ENCODE data around the gene TENM4. TPM values are rescaled to one million over a fixed set of nuclear protein-coding genes. Genes with fewer than 3 reads are reported as not detected.

The TENM4 gene
- total and polyA plus RNA-seq, 11 donors: 0.08 to 6.4 (median 1.0) TPM

DNA sequence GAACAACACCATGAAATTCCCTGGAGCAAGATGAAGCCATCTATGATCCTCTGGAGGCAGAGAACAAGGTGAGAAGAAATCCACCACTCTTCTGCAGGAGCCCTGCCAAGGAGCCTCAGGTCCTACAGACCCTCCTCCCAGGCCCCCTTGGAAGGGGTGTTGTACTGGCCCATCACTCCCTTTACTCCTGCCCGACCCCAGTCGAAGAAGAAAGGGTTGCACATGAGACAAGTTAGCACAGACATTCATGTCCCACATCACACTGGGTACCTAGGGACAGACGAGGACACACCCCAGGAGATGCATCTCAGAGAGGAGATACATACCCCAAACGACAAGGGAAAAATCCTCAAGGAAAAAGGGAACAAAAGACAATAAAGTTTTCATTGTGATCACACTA lies 783.4 kb downstream of the TENM4 start:
- intact Hi-C loops (cut with DNase I): no loop called here
- 82 to 93% (median 83%) methylated on average over 4 of the region's 4 CpGs for WGBS, 4 donors
- TF ChIP-seq, protein P1, sequence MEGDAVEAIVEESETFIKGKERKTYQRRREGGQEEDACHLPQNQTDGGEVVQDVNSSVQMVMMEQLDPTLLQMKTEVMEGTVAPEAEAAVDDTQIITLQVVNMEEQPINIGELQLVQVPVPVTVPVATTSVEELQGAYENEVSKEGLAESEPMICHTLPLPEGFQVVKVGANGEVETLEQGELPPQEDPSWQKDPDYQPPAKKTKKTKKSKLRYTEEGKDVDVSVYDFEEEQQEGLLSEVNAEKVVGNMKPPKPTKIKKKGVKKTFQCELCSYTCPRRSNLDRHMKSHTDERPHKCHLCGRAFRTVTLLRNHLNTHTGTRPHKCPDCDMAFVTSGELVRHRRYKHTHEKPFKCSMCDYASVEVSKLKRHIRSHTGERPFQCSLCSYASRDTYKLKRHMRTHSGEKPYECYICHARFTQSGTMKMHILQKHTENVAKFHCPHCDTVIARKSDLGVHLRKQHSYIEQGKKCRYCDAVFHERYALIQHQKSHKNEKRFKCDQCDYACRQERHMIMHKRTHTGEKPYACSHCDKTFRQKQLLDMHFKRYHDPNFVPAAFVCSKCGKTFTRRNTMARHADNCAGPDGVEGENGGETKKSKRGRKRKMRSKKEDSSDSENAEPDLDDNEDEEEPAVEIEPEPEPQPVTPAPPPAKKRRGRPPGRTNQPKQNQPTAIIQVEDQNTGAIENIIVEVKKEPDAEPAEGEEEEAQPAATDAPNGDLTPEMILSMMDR (IDR thresholded peaks at IDR 0.05): no peak
- TF ChIP-seq POLR2A (IDR thresholded peaks at IDR 0.05): no peak

DNA sequence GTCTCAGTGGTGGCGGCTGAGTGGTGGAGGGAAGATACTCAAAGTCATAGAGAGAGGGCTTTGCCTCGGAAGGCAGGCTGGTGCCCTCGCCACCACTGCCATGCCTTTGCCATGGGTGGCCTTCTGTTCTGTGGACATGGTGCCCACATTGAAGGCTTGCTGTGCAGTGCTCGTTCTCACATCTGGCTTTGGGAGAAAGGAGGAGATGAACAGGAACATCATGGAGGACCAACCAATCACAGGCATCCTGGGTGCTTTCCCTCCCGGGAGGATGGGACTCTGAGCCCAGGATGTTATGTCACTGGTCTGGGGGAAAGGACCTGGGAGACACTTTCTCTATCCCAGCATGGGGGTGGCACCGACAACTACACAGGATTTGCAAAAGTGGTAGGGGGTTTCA lies 783.8 kb downstream of the TENM4 start:
- Histone ChIP-seq H3K27me3 (no peaks in the 10 kb centered on the region), H3K4me3 (no peak overlapping the region), H3K27ac (no peak overlapping the region), H3K4me1 (no peaks in the 10 kb centered on the region), H3K9me3 (no peaks in the 10 kb centered on the region), H3K36me3 (no peaks in the 10 kb centered on the region)
- intact Hi-C loops (cut with DNase I): no loop called here
- DNase-seq (no peak), ATAC-seq (no peak)
- no peak for TF ChIP-seq POLR2A (IDR thresholded peaks at IDR 0.05)
- TF ChIP-seq, protein P1 (IDR thresholded peaks at IDR 0.05): no peak
- 85 to 93% (median 89%) methylated on average over 5 to 6 of the region's 6 CpGs for WGBS, 4 donors

More for the DNA sequence above, 783.4 kb downstream of the TENM4 start:
- Histone ChIP-seq H3K36me3 (no peaks in the 10 kb centered on the region), H3K9me3 (no peaks in the 10 kb centered on the region), H3K4me3 (no peak overlapping the region), H3K27me3 (no peaks in the 10 kb centered on the region), H3K4me1 (no peaks in the 10 kb centered on the region), H3K27ac (no peak overlapping the region)
- DNase-seq (no peak), ATAC-seq (no peak)

DNA sequence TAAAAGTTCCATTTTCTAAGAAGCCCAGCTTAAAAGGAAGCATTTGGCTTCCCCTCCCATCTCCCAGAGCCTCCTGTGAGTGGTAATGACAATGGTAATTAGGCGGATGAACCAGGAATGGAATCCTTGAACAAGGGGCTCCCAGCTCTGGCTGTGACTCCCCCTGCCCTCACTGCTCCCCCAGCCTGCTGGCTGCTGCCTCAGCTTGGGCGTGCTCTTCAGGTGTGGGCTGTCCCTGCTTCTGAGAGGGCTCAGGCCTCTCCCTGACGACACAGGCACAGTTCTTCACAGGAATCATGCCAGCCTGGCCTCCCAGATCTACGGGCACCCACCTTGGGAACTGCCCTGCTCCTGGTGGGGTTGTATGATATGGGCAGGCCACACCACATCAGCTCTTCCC lies 784.5 kb downstream of the TENM4 start:
- no peak for DNase-seq
- no peak for ATAC-seq
- no peaks in the 10 kb centered on the region for H3K36me3 ChIP-seq
- H3K27ac ChIP-seq: no peak overlapping the region
- TF ChIP-seq, protein P1 (IDR thresholded peaks at IDR 0.05): no peak
- no peak for TF ChIP-seq POLR2A (IDR thresholded peaks at IDR 0.05)
- no peaks in the 10 kb centered on the region for H3K27me3 ChIP-seq
- intact Hi-C loops (cut with DNase I): no loop called here
- H3K9me3 ChIP-seq: no peaks in the 10 kb centered on the region
- H3K4me3 ChIP-seq: no peak overlapping the region
- WGBS, 4 donors: 78 to 93% (median 86%) methylated on average over 4 of the region's 4 CpGs
- no peaks in the 10 kb centered on the region for H3K4me1 ChIP-seq

DNA sequence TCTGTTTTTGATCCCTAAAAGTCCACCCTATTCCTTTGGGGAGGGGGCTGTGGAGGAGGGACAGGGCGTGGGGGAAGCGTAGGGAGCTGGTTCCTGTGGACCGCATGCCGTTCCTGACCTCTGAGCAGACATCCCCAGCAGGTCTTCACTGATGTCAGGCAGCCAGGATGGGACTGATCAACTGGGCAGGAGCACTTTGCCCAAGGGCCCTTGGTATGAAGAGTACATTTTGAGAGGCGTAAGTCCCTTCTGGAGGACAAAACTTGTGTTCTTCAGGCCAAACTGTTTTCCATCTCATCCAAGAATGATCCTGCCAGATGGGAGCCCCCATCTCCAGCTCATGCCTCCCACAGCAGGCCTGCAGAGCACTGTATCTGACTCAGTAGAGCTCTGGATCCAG lies 785.3 kb downstream of the TENM4 start:
- 91 to 97% (median 95%) methylated on average over 5 of the region's 5 CpGs for WGBS, 4 donors
- Histone ChIP-seq H3K4me3 (no peak overlapping the region), H3K27me3 (no peaks in the 10 kb centered on the region), H3K36me3 (no peaks in the 10 kb centered on the region), H3K27ac (no peak overlapping the region), H3K4me1 (no peaks in the 10 kb centered on the region), H3K9me3 (no peaks in the 10 kb centered on the region)
- TF ChIP-seq, protein P1 (IDR thresholded peaks at IDR 0.05): no peak
- TF ChIP-seq POLR2A (IDR thresholded peaks at IDR 0.05): no peak
- no peak for ATAC-seq
- DNase-seq: no peak
- intact Hi-C loops (cut with DNase I): no loop called here

Data from heart left ventricle (tissue), 16 donors.